WERI-Rb-1 (cell line): ENCODE data around the gene SYCN.

ENCODE experiments used
- DNase-seq: peaks from one replicate; pipeline ENCODE4 v3.0.0-alpha.2; 2020
- H3K27ac ChIP-seq: fragments of 250-450 bp; sonication (Bioruptor Pico); 2 replicates; pipeline ENCODE4 v1.5.1; 2020; ENCODE audit warnings: mild to moderate bottlenecking, moderate library complexity
- H3K27me3 ChIP-seq: fragments of 250-450 bp; sonication (Bioruptor Pico); 2 replicates; pipeline ENCODE4 v1.5.1; 2021; ENCODE audit warnings: mild to moderate bottlenecking, low read depth, moderate library complexity; ENCODE audit not compliant: insufficient read depth, severe bottlenecking
- H3K36me3 ChIP-seq: fragments of 250-450 bp; sonication (Bioruptor Pico); 2 replicates; pipeline ENCODE4 v1.5.1; 2020; ENCODE audit warnings: mild to moderate bottlenecking, moderate library complexity
- H3K4me3 ChIP-seq: 2 replicates; pipeline ENCODE4 v1.5.1; 2011; ENCODE audit warnings: low read depth, mild to moderate bottlenecking, control low read depth, low read length
- H3K9me3 ChIP-seq: fragments of 250-450 bp; sonication (Bioruptor Pico); 2 replicates; pipeline ENCODE4 v1.5.1; 2021; ENCODE audit warnings: mild to moderate bottlenecking, moderate library complexity; ENCODE audit not compliant: severe bottlenecking
- CTCF ChIP-seq: IDR thresholded peaks from 2 replicates; pipeline ENCODE4 v1.5.1; 2011; ENCODE audit warnings: low read depth, mild to moderate bottlenecking, control low read depth, inconsistent platforms, low read length

Gene SYCN

GRCh38 chr19:39197808-39198207, 6.3 kb downstream of the SYCN start:
- no peaks in the 10 kb centered on the region for H3K9me3 ChIP-seq
- H3K4me3 ChIP-seq: no peak overlapping the region
- peak; percentile 42 for DNase-seq
- 0 out of 2 replicates have a peak, but pooled peaks have one; percentile 30 for TF ChIP-seq CTCF
- no peak overlapping the region for H3K27ac ChIP-seq
- H3K27me3 ChIP-seq: no peaks in the 10 kb centered on the region
- H3K36me3 ChIP-seq: no peaks in the 10 kb centered on the region

- Histone ChIP-seq H3K27me3 (no peaks in the 10 kb centered on the region), H3K27ac (no peak within 1 kb of the TSS), H3K9me3 (no peaks in the 10 kb centered on the region), H3K36me3 (no peaks in the 10 kb centered on the region), H3K4me3 (no peak within 1 kb of the TSS)
- no peak for TF ChIP-seq CTCF
- DNase-seq: peak; percentile 24
Measured at GRCh38 chr19:39196860-39197562, 7.1 kb downstream of the SYCN start, which contains the start of gene NCCRP1. TSS of gene NCCRP1 (plus strand) at chr19:39196964. CDS start at chr19:39196983, 19 bp downstream.

GRCh38 chr19:39196320-39196719, 7.7 kb downstream of the SYCN start:
- no peak for TF ChIP-seq CTCF
- Histone ChIP-seq H3K27ac (no peak overlapping the region), H3K36me3 (no peaks in the 10 kb centered on the region), H3K27me3 (no peaks in the 10 kb centered on the region), H3K4me3 (no peak overlapping the region), H3K9me3 (no peaks in the 10 kb centered on the region)
- no peak for DNase-seq

GRCh38 chr19:39195755-39196154, 8.3 kb downstream of the SYCN start:
- no peak for DNase-seq
- no peaks in the 10 kb centered on the region for H3K9me3 ChIP-seq
- H3K4me3 ChIP-seq: no peak overlapping the region
- TF ChIP-seq CTCF: no peak
- no peaks in the 10 kb centered on the region for H3K36me3 ChIP-seq
- no peak overlapping the region for H3K27ac ChIP-seq
- no peaks in the 10 kb centered on the region for H3K27me3 ChIP-seq

GRCh38 chr19:39194832-39195542, 9.1 kb downstream of the SYCN start:
- no peaks in the 10 kb centered on the region for H3K9me3 ChIP-seq
- H3K27me3 ChIP-seq: no peaks in the 10 kb centered on the region
- no peak overlapping the region for H3K27ac ChIP-seq
- no peak overlapping the region for H3K4me3 ChIP-seq
- no peak for TF ChIP-seq CTCF
- H3K36me3 ChIP-seq: no peaks in the 10 kb centered on the region
- no peak for DNase-seq
